GM12878 (cell line): Measurements from ENCODE around the gene FMNL2. TPM values are rescaled to one million over a fixed set of nuclear protein-coding genes. Genes with fewer than 3 reads are reported as not detected.

Experiments
- ATAC-seq: fragments of 200-7000 bp; cut with Tn5 transposase; 3 replicates; pipeline ENCODE4 v1.9.1; 2020; ENCODE audit warnings: mild to moderate bottlenecking, moderate library complexity
- BruUV-seq: library from RNA; stranded (reverse); fragments of 400-500 nt; replicated peaks from 2 replicates; lab custom pipeline; 2021; lab: Mats Ljungman, UMichigan
- CTCF ChIA-PET: fragments of 300-600 bp; sonication (Branson Sonifier 250); formaldehyde crosslinking; extraction: SDS; loops from one replicate; lab custom pipeline; 2021; ENCODE audit warnings: inconsistent platforms; lab: Yijun Ruan, JAX
- POLR2A ChIA-PET: fragments of 350-600 bp; formaldehyde crosslinking; extraction: SDS; loops from one replicate; lab custom pipeline; 2021; ENCODE audit warnings: inconsistent platforms; lab: Charles Lee
- RAD21 ChIA-PET: fragments of 300-600 bp; sonication (Branson Sonifier 250); formaldehyde crosslinking; loops from one replicate; lab custom pipeline; 2023; ENCODE audit warnings: antibody characterized with exemption; ENCODE audit not compliant: unreplicated experiment; lab: Charles Lee
- SMC1A ChIA-PET: fragments of 300-600 bp; sonication (Branson Sonifier 250); formaldehyde crosslinking; loops from one replicate; lab custom pipeline; 2023; ENCODE audit not compliant: unreplicated experiment, uncharacterized antibody; lab: Charles Lee
- DNase-seq: peaks from one replicate; pipeline ENCODE4 v3.0.0-alpha.2; 2011; ENCODE audit warnings: low read depth, low spot score
- FAIRE-seq: peaks from 3 replicates; lab custom pipeline; 2011; peaks lifted over from hg19 to GRCh38; lab: Jason Lieb, UNC
- H2AFZ ChIP-seq: 2 replicates; pipeline ENCODE4 v1.6.0; 2011; ENCODE audit warnings: low read depth, low read length, control low read depth; ENCODE audit not compliant: control insufficient read depth
- H3K27ac ChIP-seq: 2 replicates; pipeline ENCODE4 v1.5.1; 2011; ENCODE audit warnings: control low read depth; ENCODE audit not compliant: control insufficient read depth, insufficient read depth
- H3K27me3 ChIP-seq, 2 experiments: replicated peaks in 1 of 2; 2 replicates each; pipeline versions ENCODE4 v1.6.0 to v1.6.1; 2011; ENCODE audit warnings: low read length in 1 of 2; ENCODE audit not compliant: control insufficient read depth in 2 of 2, insufficient read depth in 2 of 2
- H3K36me3 ChIP-seq, 2 experiments: 2 replicates each; pipeline ENCODE4 v1.5.1; 2011; ENCODE audit warnings: low read length in 1 of 2; ENCODE audit not compliant: control insufficient read depth in 2 of 2, insufficient read depth in 2 of 2
- H3K4me1 ChIP-seq: 2 replicates; pipeline ENCODE4 v1.6.1; 2011; ENCODE audit warnings: mild to moderate bottlenecking, low read length, moderate library complexity, mixed read lengths; ENCODE audit not compliant: control insufficient read depth, insufficient read depth
- H3K4me2 ChIP-seq: 2 replicates; pipeline ENCODE4 v1.6.0; 2011; ENCODE audit warnings: control low read depth; ENCODE audit not compliant: control insufficient read depth, insufficient read depth
- H3K4me3 ChIP-seq: fragments of 200-600 bp; sonication (generic); 2 replicates; pipeline ENCODE4 v1.5.1; 2016
- H3K79me2 ChIP-seq: 2 replicates; pipeline ENCODE4 v1.6.0; 2011; ENCODE audit warnings: low read length; ENCODE audit not compliant: control insufficient read depth, insufficient read depth
- H3K9ac ChIP-seq: 2 replicates; pipeline ENCODE4 v1.8.0; 2011; ENCODE audit warnings: low read length, control low read depth, mixed read lengths; ENCODE audit not compliant: control insufficient read depth, insufficient read depth
- H3K9me3 ChIP-seq: replicated peaks from 3 replicates; pipeline ENCODE4 v1.5.1; 2011; ENCODE audit warnings: mild to moderate bottlenecking, low read length; ENCODE audit not compliant: control insufficient read depth, insufficient read depth
- H4K20me1 ChIP-seq: 2 replicates; pipeline ENCODE4 v1.6.0; 2011; ENCODE audit not compliant: control insufficient read depth, insufficient read depth
- BACH1 ChIP-seq: fragments of 450-650 bp; IDR thresholded peaks from 2 replicates; pipeline ENCODE4 v1.6.1; 2017; ENCODE audit warnings: mild to moderate bottlenecking, borderline replicate concordance
- CBFB ChIP-seq: IDR thresholded peaks from 2 replicates; pipeline ENCODE4 v1.6.1; 2016; ENCODE audit warnings: antibody characterized with exemption, low read depth
- CEBPB ChIP-seq, 2 experiments: fragments of 150-350 bp in 1 of 2; IDR thresholded peaks; 2 replicates each; pipeline ENCODE4 v1.6.1; 2012 to 2014; ENCODE audit warnings: low read depth in 2 of 2, low read length in 2 of 2, borderline replicate concordance in 1 of 2, inconsistent platforms in 1 of 2
- CHD4 ChIP-seq: fragments of 200-600 bp; sonication (generic); IDR thresholded peaks from 2 replicates; pipeline ENCODE4 v1.6.1; 2016; ENCODE audit warnings: mild to moderate bottlenecking
- PAX5 ChIP-seq: IDR thresholded peaks from 2 replicates; pipeline ENCODE4 v1.6.1; 2011; ENCODE audit warnings: low read depth, low read length, borderline replicate concordance
- SMARCA5 ChIP-seq: fragments of 450-650 bp; IDR thresholded peaks from 2 replicates; pipeline ENCODE4 v1.6.1; 2017; ENCODE audit warnings: mild to moderate bottlenecking
- SUZ12 ChIP-seq: fragments of 200-600 bp; sonication (generic); IDR thresholded peaks from one replicate; pipeline ENCODE4 v1.6.1; 2018; ENCODE audit warnings: antibody characterized with exemption, mild to moderate bottlenecking; ENCODE audit not compliant: unreplicated experiment
- TBL1XR1 ChIP-seq: IDR thresholded peaks from 2 replicates; pipeline ENCODE4 v1.6.1; 2012; ENCODE audit warnings: low read depth, low read length, improper control_type of control experiment
- TCF3 ChIP-seq: IDR thresholded peaks from 2 replicates; pipeline ENCODE4 v1.6.1; 2012; ENCODE audit warnings: low read depth, mild to moderate bottlenecking, low read length, borderline replicate concordance; ENCODE audit not compliant: insufficient read depth
- ZNF24 ChIP-seq: fragments of 450-650 bp; IDR thresholded peaks from 2 replicates; pipeline ENCODE4 v1.6.1; 2017; ENCODE audit warnings: antibody characterized with exemption, mild to moderate bottlenecking
- WGBS: methylation state at CpG from one replicate; pipeline ENCODE4 v1.1.6; 2016; ENCODE audit warnings: low lambda C conversion rate; ENCODE audit not compliant: insufficient replicate concordance, insufficient coverage; ENCODE audit errors: missing lambda C conversion rate; 5-methylcytosine and 5-hydroxymethylcytosine counted together
- in situ Hi-C: fragments of 300-500 bp; cut with MboI; formaldehyde crosslinking; loops from 9 replicates; pipeline ENCODE4 v1.14.3; 2018; ENCODE audit warnings: mixed read lengths
- intact Hi-C: fragments of 100-400 bp; cut with micrococcal nuclease; formaldehyde crosslinking; loops from one replicate; pipeline ENCODE4 v1.14.2; 2022; ENCODE audit not compliant: unreplicated experiment
- polyA plus RNA-seq, 11 experiments: library from polyadenylated mRNA; depleted of rRNA in 4 of 11; unstranded in 6 of 11; stranded (reverse) in 5 of 11; fragments of >200 nt; fragmentation: Nextera tagmentation in 4 of 11; fragmentation: Illumina TruSeq in 1 of 11; extraction: Ambion mirVana in 4 of 11; extraction: Trizol in 1 of 11; gene quantifications; 1 replicate in 1 of 11; 2 replicates in 10 of 11; pipeline versions ENCODE4 v1.2.1 to v1.2.3, GENCODE V29; 2011 to 2016; ENCODE audit warnings: inconsistent platforms in 2 of 11, missing spikeins in 2 of 11, low read depth in 1 of 11
- total RNA-seq, 4 experiments: library from RNA; depleted of rRNA in 3 of 4; stranded (reverse); fragments of >200 nt in 3 of 4; fragmentation: Illumina TruSeq in 1 of 4; extraction: Trizol in 1 of 4; gene quantifications; 2 replicates each; pipeline versions ENCODE4 v1.2.1 to v1.2.3, GENCODE V29; 2013 to 2021
- TF ChIP-seq, protein P1 (sequence below): fragments of 450-650 bp; formaldehyde crosslinking; IDR thresholded peaks from 2 replicates; pipeline ENCODE4 v1.4.0; 2022; ENCODE audit warnings: mild to moderate bottlenecking, moderate library complexity
- TF ChIP-seq, protein P2 (sequence below): fragments of 150-350 bp; IDR thresholded peaks from 2 replicates; pipeline ENCODE4 v1.6.1; 2016; ENCODE audit warnings: low read depth, low read length
- TF ChIP-seq, protein P3 (sequence below): fragments of 150-350 bp; IDR thresholded peaks from 2 replicates; pipeline ENCODE4 v1.6.1; 2014; ENCODE audit warnings: mild to moderate bottlenecking, low read depth, low read length

Gene FMNL2
- total and polyA plus RNA-seq, 10 of the 15 experiments (the other 5 are each of a cell fraction or from before 2014, with no cell fraction given): 0.13 to 9.9 (median 0.35) TPM

DNA sequence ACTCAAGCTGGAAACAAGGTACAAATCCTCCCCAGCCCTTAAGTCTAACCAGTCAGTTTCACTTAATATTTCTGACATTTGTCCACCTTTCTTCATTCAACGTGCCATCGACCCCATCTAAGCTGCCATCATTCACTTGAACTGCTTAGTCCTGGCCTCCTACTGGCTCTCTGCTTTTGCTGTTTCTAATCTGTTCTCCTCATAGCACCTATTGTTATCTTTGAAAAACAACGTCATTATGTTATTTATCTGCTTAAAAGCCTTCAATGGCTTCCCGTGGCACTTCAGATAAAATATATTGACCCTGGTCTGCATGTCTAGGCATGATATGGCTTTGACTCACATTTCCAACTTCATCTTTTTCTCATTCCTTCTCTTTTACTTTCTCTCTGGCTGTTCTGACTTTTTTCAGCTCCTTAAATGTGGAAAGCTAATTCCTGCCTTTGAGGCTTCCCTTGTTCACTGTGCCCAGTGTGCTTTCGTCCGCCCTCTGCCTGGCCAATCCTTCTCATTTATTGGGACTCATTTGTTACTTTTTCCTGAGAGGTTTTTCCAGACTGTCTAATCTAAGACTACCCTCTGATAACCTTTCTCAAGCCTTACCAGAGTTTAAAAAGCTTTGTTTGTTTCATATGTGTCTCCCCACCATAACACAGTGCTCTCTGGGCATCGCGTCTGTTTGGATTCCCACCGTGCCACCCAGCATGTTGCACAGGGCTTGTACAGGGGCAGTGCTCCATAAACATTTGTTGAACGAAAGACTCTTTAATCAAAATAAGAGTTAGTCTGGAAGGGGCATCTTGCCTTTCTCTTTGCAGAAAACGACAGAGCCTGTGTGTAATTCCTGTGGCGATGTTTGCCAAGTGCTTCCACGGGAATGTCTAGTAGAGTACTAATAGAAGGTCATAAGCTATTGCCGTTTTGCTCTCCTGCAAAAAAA is 183.9 kb downstream of the FMNL2 start:
- SMC1A ChIA-PET: interaction anchor here (0.6 to 2.0 kb wide), 9 partner anchors 9 to 95 kb away, joined by 3 to 6 read pairs (median 3); no protein-coding TSS in a partner anchor
- Histone ChIP-seq H3K4me1 (no peaks in the 10 kb centered on the region), H3K27me3 (no peaks in the 10 kb centered on the region), H3K4me3 (no peak overlapping the region), H4K20me1 (no peaks in the 10 kb centered on the region), H3K27ac (no peak overlapping the region), H3K9ac (no peak overlapping the region), H3K9me3 (no peaks in the 10 kb centered on the region), H3K79me2 (no peaks in the 10 kb centered on the region), H3K36me3 (no peaks in the 10 kb centered on the region), H3K4me2 (no peak overlapping the region), H2AFZ (no peak overlapping the region)
- in situ Hi-C loops: no loop called here
- BruUV-seq: no TSS peak
- CTCF ChIA-PET: interaction anchor here (1.1 to 1.9 kb wide), 4 partner anchors 11 to 116 kb away, joined by 4 to 8 read pairs (median 6); no protein-coding TSS in a partner anchor
- ATAC-seq: no peak
- WGBS: 69% methylated on average over 14 of the region's 14 CpGs
- no peak for FAIRE-seq
- intact Hi-C loops: no loop called here
- RAD21 ChIA-PET: interaction anchor here (1.2 kb wide), 1 partner anchor 12 kb away, joined by 4 read pairs; no protein-coding TSS in a partner anchor
- POLR2A ChIA-PET: interaction anchor here (1.1 kb wide), 1 partner anchor 13 kb away, joined by 3 read pairs; no protein-coding TSS in a partner anchor
- no peak for DNase-seq
- no peak for TF ChIP-seq SUZ12
- TF ChIP-seq ZNF24: no peak
- no peak for TF ChIP-seq SMARCA5
- TF ChIP-seq TBL1XR1: no peak
- TF ChIP-seq BACH1: no peak
- TF ChIP-seq, protein P1, sequence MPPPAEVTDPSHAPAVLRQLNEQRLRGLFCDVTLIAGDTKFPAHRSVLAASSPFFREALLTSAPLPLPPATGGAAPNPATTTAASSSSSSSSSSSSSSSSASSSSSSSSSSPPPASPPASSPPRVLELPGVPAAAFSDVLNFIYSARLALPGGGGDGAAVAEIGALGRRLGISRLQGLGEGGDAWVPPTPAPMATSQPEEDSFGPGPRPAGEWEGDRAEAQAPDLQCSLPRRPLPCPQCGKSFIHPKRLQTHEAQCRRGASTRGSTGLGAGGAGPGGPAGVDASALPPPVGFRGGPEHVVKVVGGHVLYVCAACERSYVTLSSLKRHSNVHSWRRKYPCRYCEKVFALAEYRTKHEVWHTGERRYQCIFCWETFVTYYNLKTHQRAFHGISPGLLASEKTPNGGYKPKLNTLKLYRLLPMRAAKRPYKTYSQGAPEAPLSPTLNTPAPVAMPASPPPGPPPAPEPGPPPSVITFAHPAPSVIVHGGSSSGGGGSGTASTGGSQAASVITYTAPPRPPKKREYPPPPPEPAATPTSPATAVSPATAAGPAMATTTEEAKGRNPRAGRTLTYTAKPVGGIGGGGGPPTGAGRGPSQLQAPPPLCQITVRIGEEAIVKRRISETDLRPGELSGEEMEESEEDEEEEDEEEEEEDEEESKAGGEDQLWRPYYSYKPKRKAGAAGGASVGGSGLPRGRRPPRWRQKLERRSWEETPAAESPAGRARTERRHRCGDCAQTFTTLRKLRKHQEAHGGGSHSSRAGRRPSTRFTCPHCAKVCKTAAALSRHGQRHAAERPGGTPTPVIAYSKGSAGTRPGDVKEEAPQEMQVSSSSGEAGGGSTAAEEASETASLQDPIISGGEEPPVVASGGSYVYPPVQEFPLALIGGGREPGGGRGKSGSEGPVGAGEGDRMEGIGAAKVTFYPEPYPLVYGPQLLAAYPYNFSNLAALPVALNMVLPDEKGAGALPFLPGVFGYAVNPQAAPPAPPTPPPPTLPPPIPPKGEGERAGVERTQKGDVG (CRISPR knock-in tag): no peak
- TF ChIP-seq, protein P2, sequence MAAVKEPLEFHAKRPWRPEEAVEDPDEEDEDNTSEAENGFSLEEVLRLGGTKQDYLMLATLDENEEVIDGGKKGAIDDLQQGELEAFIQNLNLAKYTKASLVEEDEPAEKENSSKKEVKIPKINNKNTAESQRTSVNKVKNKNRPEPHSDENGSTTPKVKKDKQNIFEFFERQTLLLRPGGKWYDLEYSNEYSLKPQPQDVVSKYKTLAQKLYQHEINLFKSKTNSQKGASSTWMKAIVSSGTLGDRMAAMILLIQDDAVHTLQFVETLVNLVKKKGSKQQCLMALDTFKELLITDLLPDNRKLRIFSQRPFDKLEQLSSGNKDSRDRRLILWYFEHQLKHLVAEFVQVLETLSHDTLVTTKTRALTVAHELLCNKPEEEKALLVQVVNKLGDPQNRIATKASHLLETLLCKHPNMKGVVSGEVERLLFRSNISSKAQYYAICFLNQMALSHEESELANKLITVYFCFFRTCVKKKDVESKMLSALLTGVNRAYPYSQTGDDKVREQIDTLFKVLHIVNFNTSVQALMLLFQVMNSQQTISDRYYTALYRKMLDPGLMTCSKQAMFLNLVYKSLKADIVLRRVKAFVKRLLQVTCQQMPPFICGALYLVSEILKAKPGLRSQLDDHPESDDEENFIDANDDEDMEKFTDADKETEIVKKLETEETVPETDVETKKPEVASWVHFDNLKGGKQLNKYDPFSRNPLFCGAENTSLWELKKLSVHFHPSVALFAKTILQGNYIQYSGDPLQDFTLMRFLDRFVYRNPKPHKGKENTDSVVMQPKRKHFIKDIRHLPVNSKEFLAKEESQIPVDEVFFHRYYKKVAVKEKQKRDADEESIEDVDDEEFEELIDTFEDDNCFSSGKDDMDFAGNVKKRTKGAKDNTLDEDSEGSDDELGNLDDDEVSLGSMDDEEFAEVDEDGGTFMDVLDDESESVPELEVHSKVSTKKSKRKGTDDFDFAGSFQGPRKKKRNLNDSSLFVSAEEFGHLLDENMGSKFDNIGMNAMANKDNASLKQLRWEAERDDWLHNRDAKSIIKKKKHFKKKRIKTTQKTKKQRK: no peak
- TF ChIP-seq CEBPB (IDR thresholded peaks at IDR 0.05; ENCODE audit: borderline replicate concordance in 1 of 2, low read depth in 2 of 2, low read length in 2 of 2): no peak
- TF ChIP-seq CBFB: no peak
- TF ChIP-seq PAX5: no peak
- TF ChIP-seq CHD4: no peak
- TF ChIP-seq TCF3: no peak
- TF ChIP-seq, protein P3, sequence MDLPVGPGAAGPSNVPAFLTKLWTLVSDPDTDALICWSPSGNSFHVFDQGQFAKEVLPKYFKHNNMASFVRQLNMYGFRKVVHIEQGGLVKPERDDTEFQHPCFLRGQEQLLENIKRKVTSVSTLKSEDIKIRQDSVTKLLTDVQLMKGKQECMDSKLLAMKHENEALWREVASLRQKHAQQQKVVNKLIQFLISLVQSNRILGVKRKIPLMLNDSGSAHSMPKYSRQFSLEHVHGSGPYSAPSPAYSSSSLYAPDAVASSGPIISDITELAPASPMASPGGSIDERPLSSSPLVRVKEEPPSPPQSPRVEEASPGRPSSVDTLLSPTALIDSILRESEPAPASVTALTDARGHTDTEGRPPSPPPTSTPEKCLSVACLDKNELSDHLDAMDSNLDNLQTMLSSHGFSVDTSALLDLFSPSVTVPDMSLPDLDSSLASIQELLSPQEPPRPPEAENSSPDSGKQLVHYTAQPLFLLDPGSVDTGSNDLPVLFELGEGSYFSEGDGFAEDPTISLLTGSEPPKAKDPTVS: no peak
